Measurements from ENCODE around the gene IQCM. TPM values are rescaled to one million over a fixed set of nuclear protein-coding genes. Genes with fewer than 3 reads are reported as not detected.

The IQCM gene
- total and polyA plus RNA-seq, 10 of the 15 experiments (the other 5 are each of a cell fraction or from before 2014, with no cell fraction given), result not detected

DNA sequence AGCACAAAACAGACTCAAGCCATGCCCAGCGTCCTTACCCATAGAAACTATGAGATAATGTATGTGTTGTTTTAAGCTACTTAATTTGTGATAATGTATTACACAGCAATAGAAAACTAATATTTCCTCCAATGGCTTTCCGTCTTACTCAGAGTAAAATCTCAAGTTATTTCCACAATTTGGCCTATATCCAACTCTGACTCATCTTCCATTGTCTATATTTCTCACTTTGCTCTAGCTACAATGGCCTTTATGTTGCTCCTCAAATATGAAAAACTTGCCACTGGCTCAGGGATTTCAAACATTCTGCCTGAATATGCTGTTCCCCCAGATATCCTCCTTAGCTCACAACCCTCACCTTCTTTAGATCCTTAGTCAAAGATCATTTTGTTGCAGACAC lies 31.6 kb downstream of the IQCM start:
- Histone ChIP-seq H3K9ac (ENCODE audit: control insufficient read depth, insufficient read depth, low read length) (no peak overlapping the region), H3K4me2 (ENCODE audit: control insufficient read depth, insufficient read depth) (no peak overlapping the region), H3K9me3 (replicated peaks; ENCODE audit: control insufficient read depth, insufficient read depth, low read length) (no peaks in the 10 kb centered on the region), H3K27ac (ENCODE audit: control insufficient read depth, insufficient read depth) (no peak overlapping the region), H4K20me1 (ENCODE audit: control insufficient read depth, insufficient read depth) (no peaks in the 10 kb centered on the region), H3K36me3 (ENCODE audit: control insufficient read depth in 2 of 2, insufficient read depth in 2 of 2, low read length in 1 of 2) (no peaks in the 10 kb centered on the region), H3K4me1 (ENCODE audit: control insufficient read depth, insufficient read depth, low read length) (no peaks in the 10 kb centered on the region), H3K4me3 (no peak overlapping the region), H3K79me2 (ENCODE audit: control insufficient read depth, insufficient read depth, low read length) (no peaks in the 10 kb centered on the region), H2AFZ (ENCODE audit: control insufficient read depth, low read depth, low read length) (no peak overlapping the region), H3K27me3 (replicated peaks in 1 of 2; ENCODE audit: control insufficient read depth in 2 of 2, insufficient read depth in 2 of 2, low read length in 1 of 2) (no peaks in the 10 kb centered on the region)
- POLR2A ChIA-PET, result no interaction called here
- DNase-seq (ENCODE audit: low read depth, low spot score) (no peak), FAIRE-seq (no peak), ATAC-seq (no peak)
- CTCF ChIA-PET, result no interaction called here
- RAD21 ChIA-PET (ENCODE audit: unreplicated experiment), result no interaction called here
- WGBS (ENCODE audit: insufficient coverage, insufficient replicate concordance, low lambda C conversion rate, missing lambda C conversion rate), result 13% methylated on average over 2 of the region's 2 CpGs
- intact Hi-C loops (cut with micrococcal nuclease; ENCODE audit: unreplicated experiment) (no loop called here), in situ Hi-C loops (cut with MboI) (no loop called here)
- SMC1A ChIA-PET (ENCODE audit: uncharacterized antibody, unreplicated experiment), result no interaction called here
- no TSS peak for BruUV-seq (replicated peaks)
- TF ChIP-seq PBX3 (IDR thresholded peaks at IDR 0.05; ENCODE audit: insufficient replicate concordance, low read depth, low read length) (no peak), ASH2L (IDR thresholded peaks at IDR 0.05; ENCODE audit: borderline replicate concordance, low read depth) (no peak), NFXL1 (IDR thresholded peaks at IDR 0.05; ENCODE audit: borderline replicate concordance) (no peak), POLR2AphosphoS5 (IDR thresholded peaks at IDR 0.05; ENCODE audit: low read length) (no peak), HDGF (IDR thresholded peaks at IDR 0.05) (no peak), SREBF1 (IDR thresholded peaks at IDR 0.05; ENCODE audit: low read length) (no peak), MLLT1 (IDR thresholded peaks at IDR 0.05) (no peak), ZBTB11 (CRISPR knock-in tag; IDR thresholded peaks at IDR 0.05) (no peak), ZBED1 (IDR thresholded peaks at IDR 0.05; ENCODE audit: borderline replicate concordance) (no peak), RB1 (IDR thresholded peaks at IDR 0.05; ENCODE audit: borderline replicate concordance) (no peak), CBFB (IDR thresholded peaks at IDR 0.05; ENCODE audit: low read depth) (no peak), SIX5 (IDR thresholded peaks at IDR 0.05; ENCODE audit: low read depth, low read length, severe bottlenecking) (no peak), BCL11A (IDR thresholded peaks at IDR 0.05; ENCODE audit: low read depth, low read length) (no peak), RAD51 (IDR thresholded peaks at IDR 0.05) (no peak), YBX1 (IDR thresholded peaks at IDR 0.05) (no peak), ZNF622 (IDR thresholded peaks at IDR 0.05) (no peak), POLR2AphosphoS2 (IDR thresholded peaks at IDR 0.05; ENCODE audit: low read depth, low read length) (no peak), BACH1 (IDR thresholded peaks at IDR 0.05; ENCODE audit: borderline replicate concordance) (no peak), IRF4 (IDR thresholded peaks at IDR 0.05; ENCODE audit: low read depth, low read length) (no peak)
